Stimulated activated naive CD4-positive, alpha-beta T cell (primary cell): ENCODE measurements around the gene TPM2.
A peak's percentile ranks its signal among the peaks of the same experiment; 100 is the strongest.

Source experiments
- DNase-seq, 6 experiments: peaks; one replicate each; lab custom pipeline; 2025; lab: John Stamatoyannopoulos, UW

TPM2 gene

GRCh38 chr9:35679091-35679490, 10.6 kb downstream of the TPM2 start:
- no peak for DNase-seq

- DNase-seq = peak in 4 of 6 experiments; percentile 20 to 43 (median 30)
Measured at GRCh38 chr9:35675732-35676392, 13.9 kb downstream of the TPM2 start.

GRCh38 chr9:35675204-35675603, 14.5 kb downstream of the TPM2 start:
- no peak for DNase-seq

GRCh38 chr9:35674025-35674361, 15.7 kb downstream of the TPM2 start:
- no peak for DNase-seq

- DNase-seq = no peak
Measured at GRCh38 chr9:35673132-35674024, 16.3 kb downstream of the TPM2 start, which contains the start of gene CA9. Gene CA9, plus strand, starts transcription at chr9:35673928. Its CDS starts 32 bp downstream, at chr9:35673960.

GRCh38 chr9:35669331-35670145, 20.2 kb downstream of the TPM2 start:
- DNase-seq = no peak

- DNase-seq = no peak
Measured at GRCh38 chr9:35667939-35668338, 21.8 kb downstream of the TPM2 start.

GRCh38 chr9:35666549-35666948, 23.2 kb downstream of the TPM2 start:
- DNase-seq = no peak

GRCh38 chr9:35666045-35666444, 23.7 kb downstream of the TPM2 start:
- DNase-seq = no peak

GRCh38 chr9:35665471-35665818, 24.3 kb downstream of the TPM2 start:
- DNase-seq = no peak

GRCh38 chr9:35664531-35665470, 24.9 kb downstream of the TPM2 start, which contains the start of gene ARHGEF39:
Gene ARHGEF39, minus strand, starts transcription at chr9:35665195. Its CDS starts 26 bp downstream, at chr9:35665169.
- peak; percentile 13 to 68 (median 47) for DNase-seq

GRCh38 chr9:35662437-35662836, 27.3 kb downstream of the TPM2 start:
- no peak for DNase-seq

GRCh38 chr9:35661756-35662350, 27.9 kb downstream of the TPM2 start:
- peak in 3 of 6 experiments; percentile 11 to 29 (median 13) for DNase-seq

GRCh38 chr9:35660966-35661415, 28.7 kb downstream of the TPM2 start:
- no peak for DNase-seq

GRCh38 chr9:35659340-35659739, 30.4 kb downstream of the TPM2 start:
- DNase-seq = no peak

GRCh38 chr9:35658968-35659220, 30.8 kb downstream of the TPM2 start:
- no peak for DNase-seq

- DNase-seq = peak; percentile 76 to 99 (median 86)
Measured at GRCh38 chr9:35658137-35658967, 31.4 kb downstream of the TPM2 start, which contains the start of gene CCDC107. Gene CCDC107, plus strand, starts transcription at chr9:35658292. Its CDS starts 88 bp downstream, at chr9:35658380.

GRCh38 chr9:35657546-35658136, 32.1 kb downstream of the TPM2 start, which contains the start of gene RMRP:
Gene RMRP, minus strand, starts transcription at chr9:35658019.
- DNase-seq = peak; percentile 77 to 99 (median 88)

GRCh38 chr9:35656831-35657545, 32.7 kb downstream of the TPM2 start:
- peak in 1 of 6 experiments; percentile 32 for DNase-seq
